Liver (tissue), 3 donors: ENCODE results near the gene F2RL3.

ENCODE experiments used
- CTCF ChIP-seq: fragments of 150-350 bp; IDR thresholded peaks from 2 replicates; pipeline ENCODE4 v1.5.1; 2017; ENCODE audit warnings: improper control_type of control experiment, low read depth, low read length; ENCODE audit not compliant: missing input control
- GABPA ChIP-seq, 2 donors: IDR thresholded peaks in 1 of 2; conservative IDR thresholded peaks in 1 of 2; 2 replicates each; pipeline ENCODE4 v1.6.1; 2016; ENCODE audit warnings: antibody characterized with exemption in 2 of 2, mild to moderate bottlenecking in 1 of 2, moderate library complexity in 1 of 2
- TAF1 ChIP-seq: conservative IDR thresholded peaks from 2 replicates; pipeline ENCODE4 v1.6.1; 2016; ENCODE audit warnings: antibody characterized with exemption, mild to moderate bottlenecking
- TF ChIP-seq, protein P1 (sequence below): IDR thresholded peaks from 2 replicates; pipeline ENCODE4 v1.6.1; 2016; ENCODE audit warnings: antibody characterized with exemption, mild to moderate bottlenecking
- donor health status: healthy.
- donor health status: healthy.

- no peak for TF ChIP-seq CTCF
- TF ChIP-seq GABPA (IDR thresholded peaks at IDR 0.05 in 1 of 2, conservative IDR thresholded peaks at IDR 0.05 in 1 of 2) = no peak
- TF ChIP-seq, protein P1, sequence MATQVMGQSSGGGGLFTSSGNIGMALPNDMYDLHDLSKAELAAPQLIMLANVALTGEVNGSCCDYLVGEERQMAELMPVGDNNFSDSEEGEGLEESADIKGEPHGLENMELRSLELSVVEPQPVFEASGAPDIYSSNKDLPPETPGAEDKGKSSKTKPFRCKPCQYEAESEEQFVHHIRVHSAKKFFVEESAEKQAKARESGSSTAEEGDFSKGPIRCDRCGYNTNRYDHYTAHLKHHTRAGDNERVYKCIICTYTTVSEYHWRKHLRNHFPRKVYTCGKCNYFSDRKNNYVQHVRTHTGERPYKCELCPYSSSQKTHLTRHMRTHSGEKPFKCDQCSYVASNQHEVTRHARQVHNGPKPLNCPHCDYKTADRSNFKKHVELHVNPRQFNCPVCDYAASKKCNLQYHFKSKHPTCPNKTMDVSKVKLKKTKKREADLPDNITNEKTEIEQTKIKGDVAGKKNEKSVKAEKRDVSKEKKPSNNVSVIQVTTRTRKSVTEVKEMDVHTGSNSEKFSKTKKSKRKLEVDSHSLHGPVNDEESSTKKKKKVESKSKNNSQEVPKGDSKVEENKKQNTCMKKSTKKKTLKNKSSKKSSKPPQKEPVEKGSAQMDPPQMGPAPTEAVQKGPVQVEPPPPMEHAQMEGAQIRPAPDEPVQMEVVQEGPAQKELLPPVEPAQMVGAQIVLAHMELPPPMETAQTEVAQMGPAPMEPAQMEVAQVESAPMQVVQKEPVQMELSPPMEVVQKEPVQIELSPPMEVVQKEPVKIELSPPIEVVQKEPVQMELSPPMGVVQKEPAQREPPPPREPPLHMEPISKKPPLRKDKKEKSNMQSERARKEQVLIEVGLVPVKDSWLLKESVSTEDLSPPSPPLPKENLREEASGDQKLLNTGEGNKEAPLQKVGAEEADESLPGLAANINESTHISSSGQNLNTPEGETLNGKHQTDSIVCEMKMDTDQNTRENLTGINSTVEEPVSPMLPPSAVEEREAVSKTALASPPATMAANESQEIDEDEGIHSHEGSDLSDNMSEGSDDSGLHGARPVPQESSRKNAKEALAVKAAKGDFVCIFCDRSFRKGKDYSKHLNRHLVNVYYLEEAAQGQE = no peak
- no peak for TF ChIP-seq TAF1
Observed at GRCh38 chr19:16904599-16904998, 15.8 kb downstream of the F2RL3 start.
